CD4-positive, alpha-beta T cell treated with Interleukin-15 for 4 hours (primary cell): ENCODE results near the gene CST9.

Source experiments
- DNase-seq: peaks from one replicate; pipeline ENCODE4 v3.0.0-alpha.2; 2020; ENCODE audit warnings: low spot score

The CST9 gene

GRCh38 chr20:23605867-23606651 lies at the start of gene CST9:
TSS of gene CST9 (minus strand) at chr20:23605917. CDS start at chr20:23605864, 53 bp downstream.
- DNase-seq: no peak

- DNase-seq: no peak
These were observed 49.0 kb upstream of the CST9 start for GRCh38 chr20:23654717-23655116.

DNA sequence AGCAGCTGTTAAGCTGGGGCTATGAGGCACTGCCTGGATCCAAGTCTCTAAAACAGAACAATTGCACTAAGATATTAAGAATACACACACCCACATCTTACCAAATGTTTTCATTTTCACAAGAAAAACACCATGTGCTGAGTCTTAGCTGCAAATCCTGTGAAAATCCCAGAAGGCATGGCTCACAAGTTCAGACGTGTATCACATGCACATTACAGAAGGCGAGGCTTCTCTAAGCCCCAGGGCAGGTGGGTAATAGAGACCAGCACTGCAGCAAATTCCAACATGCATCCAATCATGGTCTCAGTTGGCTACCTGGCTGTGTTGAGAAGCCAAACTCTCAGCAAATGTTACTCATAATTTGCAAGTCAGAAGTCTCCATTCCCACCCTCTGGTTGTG lies 48.3 kb upstream of the CST9 start:
- no peak for DNase-seq

DNA sequence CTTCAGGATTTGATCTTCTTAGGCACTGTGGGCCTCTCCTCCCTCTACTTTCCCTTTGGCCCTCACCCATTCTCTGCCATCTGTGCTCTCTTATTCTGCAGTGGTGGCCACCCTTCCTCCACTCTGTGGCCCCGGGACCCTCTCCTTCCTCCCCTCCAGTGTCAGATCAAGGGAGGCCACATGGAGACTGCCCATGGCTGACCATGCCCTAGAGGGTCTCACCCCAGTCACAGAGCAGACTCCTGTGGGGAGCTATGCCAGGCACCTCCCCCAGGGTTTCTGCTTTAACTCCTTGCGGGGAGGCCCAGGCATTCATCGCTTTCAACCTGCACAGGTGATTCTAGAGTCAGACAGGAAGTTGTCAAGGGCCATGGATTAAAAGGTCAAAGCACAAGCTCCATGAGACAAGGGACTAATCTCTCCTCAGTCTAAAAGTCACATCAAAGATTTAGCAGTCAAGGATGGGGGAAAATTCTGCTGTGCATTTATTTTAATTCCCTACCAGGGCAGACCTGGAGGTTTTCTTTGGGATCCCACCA lies 47.8 kb upstream of the CST9 start:
- no peak for DNase-seq

GRCh38 chr20:23652926-23653325 lies 47.2 kb upstream of the CST9 start:
- no peak for DNase-seq

GRCh38 chr20:23652371-23652770 lies 46.7 kb upstream of the CST9 start:
- no peak for DNase-seq

- no peak for DNase-seq
These were observed 45.4 kb upstream of the CST9 start for GRCh38 chr20:23651117-23651516.

- no peak for DNase-seq
These were observed 44.2 kb upstream of the CST9 start for GRCh38 chr20:23649830-23650417.

GRCh38 chr20:23649242-23649641 lies 43.5 kb upstream of the CST9 start:
- DNase-seq: no peak

DNA sequence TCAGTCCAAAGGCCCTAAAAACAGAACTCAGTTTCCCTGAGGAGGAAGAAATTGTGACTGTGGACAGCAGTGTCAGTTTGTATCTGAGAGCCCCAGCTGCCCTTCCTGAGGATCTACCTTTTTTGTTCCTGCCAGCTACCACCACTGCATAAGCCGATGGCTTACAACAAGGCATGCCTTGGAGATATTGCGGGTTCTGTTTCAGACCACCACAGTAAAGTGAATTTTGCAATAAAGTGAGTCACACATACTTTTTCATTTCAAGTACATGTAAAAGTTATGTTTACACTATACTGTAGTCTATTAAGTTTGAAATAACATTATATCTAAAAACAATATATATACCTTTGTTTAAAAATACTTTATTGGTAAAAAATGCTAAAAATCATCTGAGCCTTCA lies 41.6 kb upstream of the CST9 start:
- DNase-seq: no peak

DNA sequence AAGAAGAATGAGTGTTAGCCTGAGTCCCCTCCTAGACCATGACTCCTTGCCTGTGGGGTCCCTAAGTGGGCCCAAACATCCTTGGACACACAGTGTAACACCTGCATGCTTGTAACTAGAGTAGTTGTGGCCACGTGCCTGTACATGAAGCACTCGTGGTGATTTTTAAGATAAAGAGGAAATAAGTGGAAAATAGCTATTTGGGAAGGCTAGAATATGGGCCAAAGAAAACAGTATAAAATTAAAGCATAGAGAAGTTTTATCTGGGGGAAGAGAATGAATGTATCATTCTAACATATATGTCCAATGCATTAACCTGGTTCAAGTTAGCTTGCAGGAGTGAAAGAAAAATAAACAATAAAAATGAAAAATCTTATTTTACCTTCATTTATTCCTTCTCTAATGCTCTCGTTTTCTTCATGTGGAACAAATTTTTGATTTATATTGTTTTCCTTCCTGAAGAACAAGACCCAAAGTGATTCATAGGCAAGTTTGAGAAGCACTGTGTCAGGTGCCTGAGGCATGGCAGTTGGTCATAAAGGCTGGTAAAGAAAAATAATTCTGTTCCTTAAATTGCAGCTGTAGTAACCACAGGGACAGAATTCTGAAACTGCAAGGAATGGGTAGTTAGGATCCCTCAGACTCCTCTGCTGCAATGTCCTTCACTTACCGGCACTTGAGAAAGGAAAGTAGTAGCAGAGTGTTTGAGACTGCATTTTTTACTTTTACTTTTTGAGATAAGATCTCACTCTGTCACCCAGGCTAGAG lies 40.6 kb upstream of the CST9 start:
- no peak for DNase-seq

GRCh38 chr20:23645575-23645974 lies 39.9 kb upstream of the CST9 start:
- no peak for DNase-seq

DNA sequence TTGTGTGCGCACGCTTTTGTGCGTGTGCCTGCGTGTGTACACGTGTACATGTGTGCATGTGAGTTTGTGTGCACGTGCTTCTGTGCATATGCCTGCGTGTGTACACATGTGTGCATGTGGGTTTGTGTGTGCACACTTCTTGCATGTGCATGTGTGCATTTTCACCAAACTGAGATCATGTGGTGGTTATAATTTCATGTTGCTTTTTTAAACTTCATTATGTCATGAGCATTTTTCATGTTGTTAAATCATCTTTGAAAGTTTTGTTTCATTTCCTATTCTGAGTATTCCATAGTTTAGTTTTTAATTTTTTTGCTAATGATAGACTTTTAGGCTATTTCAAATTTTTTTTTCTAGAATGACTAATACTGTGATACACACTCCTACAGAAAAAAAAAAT lies 38.4 kb upstream of the CST9 start:
- DNase-seq: no peak

GRCh38 chr20:23643659-23644058 lies 37.9 kb upstream of the CST9 start:
- no peak for DNase-seq

DNA sequence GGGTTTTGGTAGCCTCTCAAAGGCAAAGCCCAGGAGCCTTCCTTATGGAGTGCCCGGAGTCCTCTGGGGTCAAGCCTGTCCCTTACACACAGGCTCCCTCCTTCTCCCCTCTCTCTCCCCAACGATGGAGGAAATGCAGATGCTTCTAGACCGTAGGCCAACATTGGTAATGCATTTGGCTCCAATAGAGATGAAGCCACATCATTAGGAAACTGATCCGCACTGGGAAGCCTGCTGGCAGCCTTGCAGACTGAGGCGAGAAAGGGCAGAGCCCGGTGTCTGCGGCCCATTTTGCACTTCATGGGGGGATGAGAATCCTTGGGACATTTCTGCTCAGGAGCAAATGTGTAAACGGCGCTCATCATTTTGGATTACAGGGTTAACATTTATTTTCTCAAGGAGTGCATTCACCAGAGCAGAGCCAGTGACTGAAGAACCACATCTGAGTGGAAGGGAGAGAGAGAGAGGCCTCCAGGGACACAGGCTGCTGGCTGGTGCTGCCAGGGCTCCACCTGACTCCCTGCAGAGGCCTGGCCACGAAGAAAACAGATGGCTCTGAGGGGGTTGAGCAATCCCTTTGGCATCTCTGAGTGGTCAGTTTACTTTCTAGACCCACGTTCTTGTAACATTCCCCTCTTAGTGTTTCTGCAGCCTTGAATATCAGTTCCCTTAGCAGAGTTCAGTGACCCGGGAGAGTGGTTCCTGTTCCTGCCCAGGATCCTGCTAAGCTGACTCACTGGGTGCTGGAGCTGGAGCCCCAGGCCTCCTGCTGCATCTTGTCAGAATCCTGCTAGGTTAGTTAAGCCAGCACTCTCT lies 36.4 kb upstream of the CST9 start:
- DNase-seq: no peak

- DNase-seq: no peak
These were observed 35.3 kb upstream of the CST9 start for GRCh38 chr20:23640671-23641667.

GRCh38 chr20:23640018-23640601 lies 34.4 kb upstream of the CST9 start:
- DNase-seq: no peak

DNA sequence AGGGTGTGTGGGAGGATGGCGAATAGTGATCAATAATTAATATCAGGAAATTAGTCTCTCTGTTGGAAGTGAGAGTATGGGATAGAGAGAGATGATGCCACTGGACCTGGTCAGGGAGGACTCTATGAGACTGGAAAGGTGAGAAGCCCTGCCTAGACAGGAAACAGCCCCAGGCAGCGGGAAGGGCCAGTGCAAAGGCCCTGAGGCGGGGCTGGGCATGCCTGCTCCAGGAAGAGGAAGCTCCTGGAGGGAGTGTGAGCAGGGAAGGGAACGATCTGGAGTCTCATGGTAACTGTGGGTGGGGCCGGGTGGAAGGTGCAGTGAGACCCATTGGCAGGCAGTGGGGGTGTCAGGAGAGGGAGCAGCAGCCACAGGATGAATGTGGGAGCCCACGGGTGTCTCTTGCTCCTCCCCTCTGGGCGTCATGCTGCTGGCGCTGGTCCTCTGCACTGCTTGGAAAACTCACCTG lies 33.8 kb upstream of the CST9 start:
- DNase-seq: no peak

DNA sequence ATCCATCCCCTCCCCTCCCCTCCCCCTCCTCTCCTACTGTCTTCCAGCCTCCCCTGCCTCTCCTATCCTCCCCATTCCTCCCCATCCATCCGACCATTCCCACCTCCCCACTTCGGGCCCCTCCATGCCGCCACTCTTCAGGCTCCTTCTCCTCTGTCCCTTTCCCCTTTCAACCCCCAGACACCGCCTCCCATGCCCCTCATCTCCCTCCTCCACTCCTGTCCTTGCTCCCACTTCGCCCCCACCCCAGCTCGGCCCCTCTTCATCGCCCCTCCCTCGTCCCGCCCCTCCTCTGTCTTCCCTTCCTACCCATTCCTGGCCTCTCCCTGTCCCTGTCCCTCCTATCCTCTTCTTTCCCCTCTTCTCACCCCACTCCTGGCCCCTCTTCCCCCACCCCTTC lies 32.6 kb upstream of the CST9 start:
- no peak for DNase-seq
